ENCODE measurements around the gene RBM20.

The RBM20 gene

DNA sequence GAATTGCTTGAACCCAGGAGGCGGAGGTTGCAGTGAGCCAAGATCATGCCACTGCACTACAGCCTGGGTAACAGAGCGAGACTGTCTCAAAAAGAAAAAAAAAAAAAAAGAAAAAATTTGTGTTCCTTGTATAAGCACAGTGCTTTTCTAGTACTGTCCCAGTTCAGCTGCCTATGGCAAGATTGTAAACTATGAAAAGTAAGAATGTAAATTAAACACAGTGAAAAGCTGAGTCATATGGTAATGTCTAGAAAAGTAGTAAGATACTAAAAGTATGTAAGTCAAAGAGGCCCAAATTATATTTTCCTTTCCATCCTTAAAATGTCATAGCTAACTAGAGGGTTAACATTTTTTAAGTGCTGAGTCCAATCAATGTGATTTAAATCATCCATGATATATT lies 42.8 kb downstream of the RBM20 start:
- H3K27ac ChIP-seq: no peak overlapping the region
- H3K9me3 ChIP-seq: peaks cover 2% of the 10 kb centered on the region; the same call in 1 of the 2 replicates
- H3K4me2 ChIP-seq: no peak overlapping the region
- H4K20me1 ChIP-seq: no peaks in the 10 kb centered on the region
- H3K9ac ChIP-seq: no peak overlapping the region
- H3K27me3 ChIP-seq: no peaks in the 10 kb centered on the region
- no peak overlapping the region for H3K4me3 ChIP-seq
- TF ChIP-seq Cebpa-rat (IDR thresholded peaks at IDR 0.05): no peak
- no peaks in the 10 kb centered on the region for H3K36me3 ChIP-seq
- H3K4me1 ChIP-seq: no peaks in the 10 kb centered on the region

DNA sequence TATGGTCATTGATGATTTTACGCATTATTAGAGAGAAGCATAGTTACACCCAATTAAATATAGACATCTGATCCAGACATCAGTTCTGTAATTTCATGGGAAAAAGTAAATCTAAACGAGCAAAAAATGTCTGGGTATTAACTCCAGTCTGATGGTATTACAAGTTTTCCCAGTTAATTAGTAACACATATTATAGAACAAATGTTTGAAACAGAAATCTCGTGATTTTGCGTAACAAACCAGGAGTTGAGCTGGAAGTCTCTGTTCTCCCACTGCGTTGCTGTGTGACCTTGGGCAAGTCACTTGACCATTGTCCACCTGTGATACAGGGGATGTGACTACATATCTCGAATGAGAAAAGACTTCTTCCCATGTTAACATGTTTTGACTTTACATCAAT lies 43.3 kb downstream of the RBM20 start:
- no peak overlapping the region for H3K4me2 ChIP-seq
- no peak for TF ChIP-seq Cebpa-rat (IDR thresholded peaks at IDR 0.05)
- no peak overlapping the region for H3K27ac ChIP-seq
- no peak overlapping the region for H3K9ac ChIP-seq
- H3K36me3 ChIP-seq: no peaks in the 10 kb centered on the region
- H3K27me3 ChIP-seq: no peaks in the 10 kb centered on the region
- H3K4me1 ChIP-seq: no peaks in the 10 kb centered on the region
- H3K4me3 ChIP-seq: no peak overlapping the region
- peaks cover 4% of the 10 kb centered on the region; the same call in 1 of the 2 replicates for H3K9me3 ChIP-seq
- no peaks in the 10 kb centered on the region for H4K20me1 ChIP-seq

DNA sequence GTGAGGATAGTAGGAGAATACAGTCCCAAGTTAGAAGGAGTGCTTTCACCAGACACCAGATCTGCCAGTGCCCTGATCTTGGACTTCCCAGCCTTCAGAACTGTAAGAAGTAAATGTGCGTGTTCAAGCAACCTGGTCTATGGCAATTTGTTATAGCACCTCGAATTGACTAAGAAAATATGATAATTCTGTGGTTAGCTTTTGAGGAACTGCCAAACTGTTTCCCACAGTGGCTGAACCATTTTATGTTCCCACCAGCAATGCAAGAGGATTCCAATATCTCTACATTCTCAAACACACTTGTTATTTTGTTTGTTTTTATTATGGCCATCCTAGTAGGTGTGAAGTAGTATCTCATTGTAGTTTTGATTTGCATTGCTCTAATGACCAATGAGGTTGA lies 47.0 kb downstream of the RBM20 start:
- no peaks in the 10 kb centered on the region for H3K4me1 ChIP-seq
- H3K4me2 ChIP-seq: no peak overlapping the region
- H3K27ac ChIP-seq: no peak overlapping the region
- no peak for TF ChIP-seq Cebpa-rat (IDR thresholded peaks at IDR 0.05)
- no peaks in the 10 kb centered on the region for H3K27me3 ChIP-seq
- peaks cover 4% of the 10 kb centered on the region; the same call in 1 of the 2 replicates for H3K9me3 ChIP-seq
- H3K36me3 ChIP-seq: no peaks in the 10 kb centered on the region
- no peak overlapping the region for H3K4me3 ChIP-seq
- H3K9ac ChIP-seq: no peak overlapping the region
- no peaks in the 10 kb centered on the region for H4K20me1 ChIP-seq

DNA sequence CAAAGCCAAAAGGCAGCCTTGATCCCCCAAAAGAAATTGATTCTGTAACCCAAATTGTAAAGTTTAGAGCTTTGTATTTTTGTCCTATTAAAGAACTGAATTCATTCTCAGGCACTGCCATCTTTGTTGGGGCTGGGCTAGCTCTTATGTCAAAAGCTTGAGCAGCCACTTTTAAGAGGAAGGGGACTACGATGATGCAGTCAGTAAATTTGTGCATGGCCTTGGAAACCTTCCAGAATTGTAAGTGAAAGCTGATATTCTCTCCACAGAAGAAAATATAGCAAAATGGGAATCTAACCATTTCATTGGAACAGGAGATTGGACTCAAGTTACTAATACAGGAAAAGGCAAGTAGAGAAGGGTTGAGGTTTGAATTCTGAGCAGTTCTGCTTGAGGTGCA lies 50.1 kb downstream of the RBM20 start:
- Histone ChIP-seq H4K20me1 (no peaks in the 10 kb centered on the region), H3K4me1 (no peaks in the 10 kb centered on the region), H3K9ac (no peak overlapping the region), H3K27ac (no peak overlapping the region), H3K4me3 (no peak overlapping the region), H3K27me3 (no peaks in the 10 kb centered on the region), H3K9me3 (peaks cover 4% of the 10 kb centered on the region; the same call in 1 of the 2 replicates), H3K36me3 (no peaks in the 10 kb centered on the region), H3K4me2 (no peak overlapping the region)
- no peak for TF ChIP-seq Cebpa-rat (IDR thresholded peaks at IDR 0.05)

DNA sequence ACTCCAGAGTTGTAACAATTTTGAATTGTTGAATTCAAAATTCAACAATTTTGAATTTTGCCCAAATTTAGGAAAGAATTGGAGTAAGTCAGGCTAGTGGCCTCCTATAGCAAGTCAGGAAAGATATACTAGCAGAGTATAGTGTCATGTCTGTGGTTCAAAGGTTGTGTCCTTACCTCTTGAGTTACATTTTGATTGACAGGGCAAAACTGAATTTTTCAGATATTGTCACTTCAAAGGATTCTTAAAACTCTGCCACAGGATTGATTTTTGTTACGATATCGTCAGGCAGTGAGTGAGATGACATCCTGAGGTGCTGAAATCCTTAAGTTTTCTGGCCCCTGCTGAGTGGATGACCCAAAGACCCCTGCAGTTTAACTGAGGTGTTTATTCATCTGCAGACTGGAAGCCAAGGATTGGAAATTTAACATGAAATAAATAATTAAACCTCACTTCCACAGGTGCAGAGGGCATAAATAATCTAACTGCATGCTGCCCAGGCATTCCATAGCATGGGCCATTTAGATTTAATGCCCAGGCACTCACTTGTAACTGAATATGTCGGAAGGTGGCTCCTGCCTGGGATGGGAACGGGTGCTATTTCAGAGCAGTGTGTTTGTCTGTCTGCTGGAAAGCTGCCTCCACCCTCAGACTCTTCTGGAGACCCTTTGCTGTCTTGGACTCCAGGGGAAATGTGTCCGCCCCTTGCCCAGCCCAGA lies 50.8 kb downstream of the RBM20 start:
- Histone ChIP-seq H3K27ac (no peak overlapping the region), H4K20me1 (no peaks in the 10 kb centered on the region), H3K4me1 (peaks cover 1% of the 10 kb centered on the region; the same call in 1 of the 2 replicates), H3K36me3 (no peaks in the 10 kb centered on the region), H3K9me3 (peaks cover 4% of the 10 kb centered on the region; the same call in 1 of the 2 replicates), H3K27me3 (no peaks in the 10 kb centered on the region), H3K4me3 (no peak overlapping the region), H3K4me2 (no peak overlapping the region), H3K9ac (no peak overlapping the region)
- no peak for TF ChIP-seq Cebpa-rat (IDR thresholded peaks at IDR 0.05)

DNA sequence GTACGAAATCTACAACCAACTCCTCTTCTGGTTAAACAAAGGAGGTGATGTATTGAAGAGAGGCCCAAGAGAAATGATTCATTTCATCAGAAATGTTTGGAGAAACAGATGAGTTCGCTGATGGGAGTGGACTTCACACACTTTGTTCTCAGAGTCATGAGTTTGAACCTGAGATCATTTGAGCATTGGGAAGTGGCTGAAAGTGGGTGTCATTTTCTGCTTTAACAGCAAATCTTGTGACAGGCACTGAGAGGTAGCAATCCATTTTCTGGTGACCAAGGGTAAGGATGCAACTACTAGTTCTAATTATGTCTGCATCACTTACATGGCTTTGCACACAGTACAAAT lies 51.4 kb downstream of the RBM20 start:
- Histone ChIP-seq H3K27me3 (no peaks in the 10 kb centered on the region), H3K4me1 (peaks cover 6% of the 10 kb centered on the region; the same call in 1 of the 2 replicates), H3K9me3 (peaks cover 4% of the 10 kb centered on the region; the same call in 1 of the 2 replicates), H4K20me1 (no peaks in the 10 kb centered on the region), H3K9ac (no peak overlapping the region), H3K4me3 (no peak overlapping the region), H3K4me2 (no peak overlapping the region), H3K36me3 (no peaks in the 10 kb centered on the region), H3K27ac (no peak overlapping the region)
- no peak for TF ChIP-seq Cebpa-rat (IDR thresholded peaks at IDR 0.05)

DNA sequence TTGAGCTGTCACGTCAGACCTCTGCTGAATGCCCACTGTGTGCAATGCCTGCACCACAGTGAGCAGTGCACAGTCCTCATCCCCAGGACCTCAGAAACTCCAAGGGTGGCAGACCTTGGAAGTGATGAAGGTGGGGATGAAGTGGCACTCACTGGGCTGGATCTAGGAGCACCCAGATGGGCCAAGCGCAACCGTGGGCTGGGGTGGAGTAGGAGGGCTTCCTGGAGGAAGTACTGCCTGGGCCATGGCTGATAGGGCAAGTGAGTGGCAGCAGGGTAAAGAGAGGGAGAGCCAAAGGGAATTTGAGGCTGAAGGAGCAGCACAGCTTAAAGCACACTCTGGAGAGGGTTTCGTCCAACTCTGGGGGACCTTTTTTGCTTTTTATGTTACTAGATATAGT lies 52.3 kb downstream of the RBM20 start:
- Histone ChIP-seq H3K9me3 (peaks cover 4% of the 10 kb centered on the region; the same call in 1 of the 2 replicates), H3K9ac (no peak overlapping the region), H3K27me3 (no peaks in the 10 kb centered on the region), H3K4me2 (no peak overlapping the region), H4K20me1 (no peaks in the 10 kb centered on the region), H3K4me1 (peaks cover 6% of the 10 kb centered on the region; the same call in 1 of the 2 replicates), H3K36me3 (no peaks in the 10 kb centered on the region), H3K4me3 (no peak overlapping the region), H3K27ac (no peak overlapping the region)
- no peak for TF ChIP-seq Cebpa-rat (IDR thresholded peaks at IDR 0.05)

DNA sequence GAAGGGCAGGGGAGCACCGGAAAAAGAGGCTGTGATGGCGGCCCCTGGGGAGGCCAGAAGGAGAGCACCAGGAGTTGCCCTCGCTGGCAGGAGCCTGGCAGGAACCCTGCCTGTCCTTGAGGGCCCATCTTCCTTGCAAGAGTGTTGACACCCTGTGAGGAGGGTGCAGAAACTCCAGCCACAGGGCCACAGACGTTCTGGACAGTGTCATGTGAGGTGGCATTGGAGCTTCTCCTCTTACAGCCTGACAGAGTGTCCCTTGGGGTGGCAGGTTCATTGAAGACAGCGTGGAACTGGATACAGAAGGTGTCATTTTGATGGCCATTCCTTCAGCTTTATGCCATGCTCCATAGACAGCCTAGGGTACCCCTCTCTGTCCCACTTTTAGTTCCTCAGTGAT lies 54.2 kb downstream of the RBM20 start:
- Histone ChIP-seq H3K4me3 (no peak overlapping the region), H3K27me3 (no peaks in the 10 kb centered on the region), H3K36me3 (no peaks in the 10 kb centered on the region), H4K20me1 (no peaks in the 10 kb centered on the region), H3K9me3 (no peaks in the 10 kb centered on the region), H3K9ac (no peak overlapping the region), H3K4me1 (peaks cover 6% of the 10 kb centered on the region; the same call in 1 of the 2 replicates), H3K27ac (no peak overlapping the region), H3K4me2 (no peak overlapping the region)
- no peak for TF ChIP-seq Cebpa-rat (IDR thresholded peaks at IDR 0.05)

DNA sequence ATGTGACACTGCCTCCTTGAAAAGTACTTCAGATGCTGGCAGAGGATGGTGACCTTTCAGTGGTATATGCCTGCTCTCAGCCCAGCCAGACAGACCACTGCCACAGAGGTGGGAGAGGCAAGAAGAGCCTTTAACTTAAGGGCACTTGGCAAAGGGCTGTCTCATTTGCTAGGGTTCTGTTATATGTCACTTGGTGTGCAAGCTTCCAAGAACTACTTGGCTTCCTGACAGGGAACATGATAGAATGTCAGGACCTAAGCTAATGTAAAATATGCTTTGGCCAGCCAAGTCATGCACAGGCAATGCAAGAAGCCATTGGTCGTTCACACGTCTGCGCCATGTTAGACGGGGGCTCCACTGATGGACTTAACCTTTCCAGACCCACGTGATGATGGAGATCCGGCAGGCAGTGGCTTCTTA lies 54.7 kb downstream of the RBM20 start:
- no peaks in the 10 kb centered on the region for H3K27me3 ChIP-seq
- H3K27ac ChIP-seq: no peak overlapping the region
- H3K4me3 ChIP-seq: no peak overlapping the region
- no peak overlapping the region for H3K9ac ChIP-seq
- H3K9me3 ChIP-seq: no peaks in the 10 kb centered on the region
- H3K4me2 ChIP-seq: no peak overlapping the region
- H3K36me3 ChIP-seq: no peaks in the 10 kb centered on the region
- TF ChIP-seq Cebpa-rat (IDR thresholded peaks at IDR 0.05): no peak
- H4K20me1 ChIP-seq: no peaks in the 10 kb centered on the region
- peaks cover 6% of the 10 kb centered on the region; the same call in 1 of the 2 replicates for H3K4me1 ChIP-seq

DNA sequence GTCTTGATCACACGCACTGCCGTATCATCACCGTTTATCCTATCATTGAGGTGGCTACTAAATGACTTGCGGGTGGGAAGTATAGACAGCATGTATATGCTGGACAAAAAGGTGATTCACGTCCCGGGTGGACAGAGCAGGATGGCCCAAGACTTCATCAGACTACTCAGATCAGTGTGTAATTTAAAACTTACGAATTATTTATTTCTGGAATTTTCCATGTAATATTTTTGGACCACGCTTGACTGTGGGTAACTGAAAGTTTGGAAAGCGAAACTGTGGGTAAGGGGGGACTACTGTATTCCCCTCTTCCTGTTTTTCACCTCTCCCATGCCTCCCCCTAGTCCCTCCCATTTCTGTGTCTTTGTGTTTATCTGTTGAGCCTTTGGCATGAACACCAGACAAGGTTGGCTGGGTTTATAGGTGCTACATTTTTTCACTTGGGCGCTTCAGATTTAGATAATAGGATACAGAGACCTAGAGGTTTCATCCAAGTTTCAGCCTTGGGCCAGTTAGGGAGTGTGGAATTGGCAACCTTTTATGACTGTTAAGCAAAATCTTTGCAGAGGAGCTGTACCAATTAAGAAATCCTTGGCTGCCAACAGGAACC lies 55.8 kb downstream of the RBM20 start:
- Histone ChIP-seq H4K20me1 (no peaks in the 10 kb centered on the region), H3K9me3 (no peaks in the 10 kb centered on the region), H3K4me2 (no peak overlapping the region), H3K27me3 (no peaks in the 10 kb centered on the region), H3K36me3 (no peaks in the 10 kb centered on the region), H3K4me1 (peaks cover 6% of the 10 kb centered on the region; the same call in 1 of the 2 replicates), H3K27ac (no peak overlapping the region), H3K4me3 (no peak overlapping the region), H3K9ac (no peak overlapping the region)
- TF ChIP-seq Cebpa-rat (IDR thresholded peaks at IDR 0.05): no peak
